GM19025 (cell line): ENCODE measurements around the gene TPBGL.

ENCODE experiments used
- ATAC-seq: cut with Tn5 transposase; IDR thresholded peaks from one replicate; pipeline ENCODE4 v1.9.1; 2021; ENCODE audit warnings: mild to moderate bottlenecking, low read depth, moderate library complexity; ENCODE audit not compliant: unreplicated experiment

TPBGL gene

GRCh38 chr11:75205564-75206020 is 35.0 kb upstream of the TPBGL start:
- no peak for ATAC-seq

GRCh38 chr11:75208446-75208845 is 32.1 kb upstream of the TPBGL start:
- no peak for ATAC-seq

- ATAC-seq, result no peak
Observed at GRCh38 chr11:75212411-75212810, 28.2 kb upstream of the TPBGL start.

GRCh38 chr11:75214411-75214821 is 26.2 kb upstream of the TPBGL start:
- ATAC-seq, result no peak

GRCh38 chr11:75214843-75215242 is 25.7 kb upstream of the TPBGL start:
- ATAC-seq, result no peak

GRCh38 chr11:75219869-75220268 is 20.7 kb upstream of the TPBGL start:
- no peak for ATAC-seq

GRCh38 chr11:75223954-75224643 is 16.5 kb upstream of the TPBGL start:
- ATAC-seq, result no peak

GRCh38 chr11:75225794-75226193 is 14.8 kb upstream of the TPBGL start:
- ATAC-seq, result no peak

GRCh38 chr11:75229466-75229865 is 11.1 kb upstream of the TPBGL start:
- no peak for ATAC-seq

- no peak for ATAC-seq
Observed at GRCh38 chr11:75230621-75231020, 10.0 kb upstream of the TPBGL start.

- no peak for ATAC-seq
Observed at GRCh38 chr11:75233754-75234172, 6.8 kb upstream of the TPBGL start.

GRCh38 chr11:75236062-75236461 is 4.5 kb upstream of the TPBGL start:
- no peak for ATAC-seq

- ATAC-seq, result no peak
Observed at GRCh38 chr11:75237050-75237449, 3.5 kb upstream of the TPBGL start.

GRCh38 chr11:75238595-75239440 is 1.8 kb upstream of the TPBGL start:
- no peak for ATAC-seq

- no peak for ATAC-seq
Observed at GRCh38 chr11:75239531-75240290, 863 bp upstream of the TPBGL start.

GRCh38 chr11:75241036-75241905 is 697 bp downstream of the TPBGL start:
- ATAC-seq, result peak; percentile 85

- ATAC-seq, result no peak
Observed at GRCh38 chr11:75241906-75242644, 1.5 kb downstream of the TPBGL start.

GRCh38 chr11:75242722-75243600 is 2.4 kb downstream of the TPBGL start:
- no peak for ATAC-seq
